A549 (cell line): ENCODE measurements around the gene DCLK2.

Experiments
- EP300 ChIP-seq, 2 experiments: fragments of >200 bp; sonication (Bioruptor Twin); formaldehyde crosslinking; IDR thresholded peaks; 2 replicates in 1 of 2; 3 replicates in 1 of 2; pipeline ENCODE4 v1.6.1; 2016 to 2017
- TF ChIP-seq, protein P1 (sequence below): fragments of 150-350 bp; IDR thresholded peaks from 2 replicates; pipeline ENCODE4 v1.6.1; 2014; ENCODE audit warnings: low read depth, mild to moderate bottlenecking, low read length
- TF ChIP-seq, protein P2 (sequence below): IDR thresholded peaks from 2 replicates; pipeline ENCODE4 v1.6.1; 2012

- TF ChIP-seq, protein P1, sequence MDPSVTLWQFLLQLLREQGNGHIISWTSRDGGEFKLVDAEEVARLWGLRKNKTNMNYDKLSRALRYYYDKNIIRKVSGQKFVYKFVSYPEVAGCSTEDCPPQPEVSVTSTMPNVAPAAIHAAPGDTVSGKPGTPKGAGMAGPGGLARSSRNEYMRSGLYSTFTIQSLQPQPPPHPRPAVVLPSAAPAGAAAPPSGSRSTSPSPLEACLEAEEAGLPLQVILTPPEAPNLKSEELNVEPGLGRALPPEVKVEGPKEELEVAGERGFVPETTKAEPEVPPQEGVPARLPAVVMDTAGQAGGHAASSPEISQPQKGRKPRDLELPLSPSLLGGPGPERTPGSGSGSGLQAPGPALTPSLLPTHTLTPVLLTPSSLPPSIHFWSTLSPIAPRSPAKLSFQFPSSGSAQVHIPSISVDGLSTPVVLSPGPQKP = no peak
- TF ChIP-seq EP300 (IDR thresholded peaks at IDR 0.05) = no peak
- TF ChIP-seq, protein P2, sequence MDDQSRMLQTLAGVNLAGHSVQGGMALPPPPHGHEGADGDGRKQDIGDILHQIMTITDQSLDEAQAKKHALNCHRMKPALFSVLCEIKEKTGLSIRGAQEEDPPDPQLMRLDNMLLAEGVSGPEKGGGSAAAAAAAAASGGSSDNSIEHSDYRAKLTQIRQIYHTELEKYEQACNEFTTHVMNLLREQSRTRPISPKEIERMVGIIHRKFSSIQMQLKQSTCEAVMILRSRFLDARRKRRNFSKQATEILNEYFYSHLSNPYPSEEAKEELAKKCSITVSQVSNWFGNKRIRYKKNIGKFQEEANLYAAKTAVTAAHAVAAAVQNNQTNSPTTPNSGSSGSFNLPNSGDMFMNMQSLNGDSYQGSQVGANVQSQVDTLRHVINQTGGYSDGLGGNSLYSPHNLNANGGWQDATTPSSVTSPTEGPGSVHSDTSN = no peak
Measured at GRCh38 chr4:150090836-150091235, 12.6 kb downstream of the DCLK2 start.
